Activated T-cell treated with anti-CD3 and anti-CD28 coated beads, Interleukin-2, amount 50 U/mL, for 4 hours (primary cell): ENCODE measurements around the gene THSD8. TPM values are rescaled to one million over a fixed set of nuclear protein-coding genes. Genes with fewer than 3 reads are reported as not detected.

Experiments
- ATAC-seq, 2 donors: fragments of 200-7000 bp; cut with Tn5 transposase; one replicate each; pipeline ENCODE4 v1.10.0; 2021
- DNase-seq: peaks from one replicate; pipeline ENCODE4 v3.0.0-alpha.2; 2020
- H3K27me3 Mint-ChIP-seq: one replicate; pipeline ENCODE4 v1.8.0; 2021; ENCODE audit warnings: low read depth, mixed read lengths
- H3K36me3 Mint-ChIP-seq: one replicate; pipeline ENCODE4 v1.8.0; 2022; ENCODE audit warnings: mixed read lengths; ENCODE audit not compliant: insufficient read depth
- H3K4me1 Mint-ChIP-seq: one replicate; pipeline ENCODE4 v1.8.0; 2021; ENCODE audit warnings: low read depth, mixed read lengths
- H3K4me3 Mint-ChIP-seq: one replicate; pipeline ENCODE4 v1.8.0; 2021; ENCODE audit warnings: mild to moderate bottlenecking, moderate library complexity, mixed read lengths
- H3K9me3 Mint-ChIP-seq: one replicate; pipeline ENCODE4 v1.8.0; 2021; ENCODE audit warnings: mixed read lengths
- total RNA-seq, 3 donors: library from RNA; stranded (reverse); gene quantifications; one replicate each; pipeline ENCODE4 v1.2.1, GENCODE V29; 2021

Gene THSD8
- total RNA-seq: 10 to 100 TPM; 10.3 to 18.8 (median 12.6) TPM

- H3K4me3 Mint-ChIP-seq: peak within 1 kb of the TSS; percentile 86
- no peaks in the 10 kb centered on the region for H3K27me3 Mint-ChIP-seq
- H3K36me3 Mint-ChIP-seq: no peaks in the 10 kb centered on the region
- H3K9me3 Mint-ChIP-seq: no peaks in the 10 kb centered on the region
- H3K4me1 Mint-ChIP-seq: peaks cover 29% of the 10 kb centered on the region
- peak; percentile 66 to 70 for ATAC-seq
- peak; percentile 57 for DNase-seq
Observed at GRCh38 chr19:12801466-12802266, at the start of gene THSD8, which contains the start of gene PRDX2. THSD8 (plus strand) TSS chr19:12802069; CDS start chr19:12802072, 3 bp downstream. PRDX2 (minus strand) TSS chr19:12801800; CDS start chr19:12801261, 539 bp downstream.

- Mint-ChIP-seq H3K9me3 (no peaks in the 10 kb centered on the region), H3K36me3 (no peaks in the 10 kb centered on the region), H3K4me1 (peaks cover 5% of the 10 kb centered on the region), H3K4me3 (no peak overlapping the region), H3K27me3 (peaks cover 26% of the 10 kb centered on the region)
- DNase-seq (no peak), ATAC-seq (no peak)
Observed at GRCh38 chr19:12754465-12755196, 47.2 kb upstream of the THSD8 start.

- DNase-seq (no peak), ATAC-seq (no peak)
- no peak overlapping the region for H3K4me3 Mint-ChIP-seq
- no peaks in the 10 kb centered on the region for H3K36me3 Mint-ChIP-seq
- H3K27me3 Mint-ChIP-seq: peaks cover 26% of the 10 kb centered on the region
- H3K4me1 Mint-ChIP-seq: peaks cover 2% of the 10 kb centered on the region
- no peaks in the 10 kb centered on the region for H3K9me3 Mint-ChIP-seq
Observed at GRCh38 chr19:12756150-12756883, 45.6 kb upstream of the THSD8 start.

GRCh38 chr19:12757544-12758274, 44.2 kb upstream of the THSD8 start:
- DNase-seq: peak; percentile 54
- Mint-ChIP-seq H3K27me3 (peaks cover 22% of the 10 kb centered on the region), H3K36me3 (no peaks in the 10 kb centered on the region), H3K9me3 (no peaks in the 10 kb centered on the region), H3K4me1 (peaks cover 2% of the 10 kb centered on the region), H3K4me3 (no peak overlapping the region)
- peak; percentile 82 to 87 for ATAC-seq

- Mint-ChIP-seq H3K4me1 (peaks cover 2% of the 10 kb centered on the region), H3K9me3 (no peaks in the 10 kb centered on the region), H3K4me3 (no peak overlapping the region), H3K27me3 (peaks cover 13% of the 10 kb centered on the region), H3K36me3 (no peaks in the 10 kb centered on the region)
- DNase-seq (no peak), ATAC-seq (no peak)
Observed at GRCh38 chr19:12759686-12760085, 42.2 kb upstream of the THSD8 start.

- H3K27me3 Mint-ChIP-seq: no peaks in the 10 kb centered on the region
- no peak overlapping the region for H3K4me3 Mint-ChIP-seq
- H3K4me1 Mint-ChIP-seq: no peaks in the 10 kb centered on the region
- no peaks in the 10 kb centered on the region for H3K36me3 Mint-ChIP-seq
- H3K9me3 Mint-ChIP-seq: no peaks in the 10 kb centered on the region
- DNase-seq: no peak
- no peak for ATAC-seq
Observed at GRCh38 chr19:12763100-12763499, 38.8 kb upstream of the THSD8 start.

- no peak for DNase-seq
- H3K27me3 Mint-ChIP-seq: no peaks in the 10 kb centered on the region
- H3K4me3 Mint-ChIP-seq: no peak overlapping the region
- no peaks in the 10 kb centered on the region for H3K36me3 Mint-ChIP-seq
- H3K9me3 Mint-ChIP-seq: no peaks in the 10 kb centered on the region
- peaks cover 2% of the 10 kb centered on the region for H3K4me1 Mint-ChIP-seq
- no peak for ATAC-seq
Observed at GRCh38 chr19:12764698-12765097, 37.2 kb upstream of the THSD8 start.

GRCh38 chr19:12766051-12766521, 35.8 kb upstream of the THSD8 start:
- peaks cover 2% of the 10 kb centered on the region for H3K4me1 Mint-ChIP-seq
- DNase-seq: peak; percentile 85
- no peaks in the 10 kb centered on the region for H3K9me3 Mint-ChIP-seq

GRCh38 chr19:12767150-12767549, 34.7 kb upstream of the THSD8 start:
- no peaks in the 10 kb centered on the region for H3K27me3 Mint-ChIP-seq
- H3K36me3 Mint-ChIP-seq: no peaks in the 10 kb centered on the region
- H3K4me3 Mint-ChIP-seq: no peak overlapping the region
- DNase-seq (no peak), ATAC-seq (no peak)
- H3K9me3 Mint-ChIP-seq: no peaks in the 10 kb centered on the region
- H3K4me1 Mint-ChIP-seq: peaks cover 2% of the 10 kb centered on the region

More at GRCh38 chr19:12766051-12766521, 35.8 kb upstream of the THSD8 start:
- ATAC-seq: peak; percentile 72 to 90
- no peak overlapping the region for H3K4me3 Mint-ChIP-seq
- no peaks in the 10 kb centered on the region for H3K36me3 Mint-ChIP-seq
- H3K27me3 Mint-ChIP-seq: no peaks in the 10 kb centered on the region

GRCh38 chr19:12767666-12768065, 34.2 kb upstream of the THSD8 start:
- ATAC-seq: no peak
- Mint-ChIP-seq H3K4me3 (no peak overlapping the region), H3K27me3 (no peaks in the 10 kb centered on the region), H3K4me1 (peaks cover 2% of the 10 kb centered on the region), H3K9me3 (no peaks in the 10 kb centered on the region), H3K36me3 (no peaks in the 10 kb centered on the region)
- DNase-seq: no peak

- Mint-ChIP-seq H3K36me3 (no peaks in the 10 kb centered on the region), H3K4me3 (peak overlapping the region; percentile 13), H3K4me1 (peaks cover 5% of the 10 kb centered on the region), H3K9me3 (no peaks in the 10 kb centered on the region), H3K27me3 (no peaks in the 10 kb centered on the region)
- peak; percentile 73 to 77 for ATAC-seq
- peak; percentile 59 for DNase-seq
Observed at GRCh38 chr19:12769689-12770088, 32.2 kb upstream of the THSD8 start.

- no peak overlapping the region for H3K4me3 Mint-ChIP-seq
- no peak for ATAC-seq
- peaks cover 5% of the 10 kb centered on the region for H3K4me1 Mint-ChIP-seq
- no peaks in the 10 kb centered on the region for H3K27me3 Mint-ChIP-seq
- H3K9me3 Mint-ChIP-seq: no peaks in the 10 kb centered on the region
- DNase-seq: no peak
- H3K36me3 Mint-ChIP-seq: no peaks in the 10 kb centered on the region
Observed at GRCh38 chr19:12770922-12771321, 30.9 kb upstream of the THSD8 start.

- Mint-ChIP-seq H3K36me3 (no peaks in the 10 kb centered on the region), H3K9me3 (no peaks in the 10 kb centered on the region), H3K27me3 (no peaks in the 10 kb centered on the region), H3K4me3 (no peak overlapping the region), H3K4me1 (peaks cover 7% of the 10 kb centered on the region)
- no peak for DNase-seq
- no peak for ATAC-seq
Observed at GRCh38 chr19:12772323-12772722, 29.5 kb upstream of the THSD8 start.
